HFFc6 (cell line): ENCODE data around the gene SNW1. TPM values are rescaled to one million over a fixed set of nuclear protein-coding genes. Genes with fewer than 3 reads are reported as not detected.
"Not testable (repeated sequence)": the region's sequence is repeated elsewhere in the genome, so short reads cannot be mapped to it uniquely, and the experiment has no call there.

Experiments used
- DNase-seq: peaks from one replicate; pipeline ENCODE4 v3.0.0-alpha.2; 2018
- H3K27ac Mint-ChIP-seq: 2 replicates; pipeline ENCODE4 v1.8.0; 2020; ENCODE audit warnings: mild to moderate bottlenecking, mixed read lengths
- H3K27me3 Mint-ChIP-seq: 2 replicates; pipeline ENCODE4 v1.8.0; 2021; ENCODE audit warnings: mild to moderate bottlenecking, moderate library complexity, mixed read lengths; ENCODE audit not compliant: insufficient read depth
- H3K36me3 Mint-ChIP-seq: 2 replicates; pipeline ENCODE4 v1.8.0; 2021; ENCODE audit warnings: low read depth, mixed read lengths
- H3K4me1 Mint-ChIP-seq: 2 replicates; pipeline ENCODE4 v1.8.0; 2020; ENCODE audit warnings: low read depth, mixed read lengths
- H3K4me3 Mint-ChIP-seq: 2 replicates; pipeline ENCODE4 v1.8.0; 2020; ENCODE audit warnings: mild to moderate bottlenecking, moderate library complexity, mixed read lengths
- H3K9me3 Mint-ChIP-seq: 2 replicates; pipeline ENCODE4 v1.8.0; 2020; ENCODE audit warnings: mild to moderate bottlenecking, mixed read lengths
- CTCF ChIP-seq: fragments of 200-600 bp; sonication (generic); IDR thresholded peaks from 2 replicates; pipeline ENCODE4 v1.5.0; 2021; ENCODE audit warnings: antibody characterized with exemption, mild to moderate bottlenecking
- total RNA-seq, 6 experiments: library from RNA; stranded (reverse); fragmentation: NEBNext Ultra II Directional; extraction: Animal tissue kit (Norgen Biotek cat#: 25700); gene quantifications; 2 replicates in 1 of 6; 3 replicates in 5 of 6; pipeline ENCODE4 v1.2.3, GENCODE V29; 2021

The SNW1 gene
- total RNA-seq, 6 experiments from 2014 or later, result 63.5 to 86.4 (median 75.9) TPM

GRCh38 chr14:77790566-77791224 lies 29.7 kb upstream of the SNW1 start:
- H3K4me1 Mint-ChIP-seq, result peaks cover 6% of the 10 kb centered on the region
- H3K27me3 Mint-ChIP-seq, result peaks cover 32% of the 10 kb centered on the region
- no peaks in the 10 kb centered on the region for H3K9me3 Mint-ChIP-seq
- H3K4me3 Mint-ChIP-seq, result no peak overlapping the region
- H3K27ac Mint-ChIP-seq, result no peak overlapping the region
- no peak for TF ChIP-seq CTCF
- no peaks in the 10 kb centered on the region for H3K36me3 Mint-ChIP-seq
- no peak for DNase-seq

- Mint-ChIP-seq H3K4me1 (peaks cover 5% of the 10 kb centered on the region; the same call in 1 of the 2 replicates), H3K4me3 (no peak overlapping the region), H3K9me3 (no peaks in the 10 kb centered on the region), H3K27me3 (peaks cover 21% of the 10 kb centered on the region), H3K36me3 (no peaks in the 10 kb centered on the region), H3K27ac (no peak overlapping the region)
- no peak for TF ChIP-seq CTCF
- no peak for DNase-seq
Measured at GRCh38 chr14:77786148-77786547, 25.2 kb upstream of the SNW1 start.

- peaks cover 6% of the 10 kb centered on the region; the same call in 1 of the 2 replicates for H3K27me3 Mint-ChIP-seq
- no peaks in the 10 kb centered on the region for H3K9me3 Mint-ChIP-seq
- no peak for TF ChIP-seq CTCF
- no peaks in the 10 kb centered on the region for H3K36me3 Mint-ChIP-seq
- no peak overlapping the region for H3K27ac Mint-ChIP-seq
- H3K4me1 Mint-ChIP-seq, result peaks cover 5% of the 10 kb centered on the region; the same call in 1 of the 2 replicates
- no peak for DNase-seq
- H3K4me3 Mint-ChIP-seq, result no peak overlapping the region
Measured at GRCh38 chr14:77782202-77782601, 21.2 kb upstream of the SNW1 start.

- not testable (repeated sequence) for H3K27me3 Mint-ChIP-seq, DNase-seq, H3K4me1 Mint-ChIP-seq, H3K36me3 Mint-ChIP-seq, H3K4me3 Mint-ChIP-seq, H3K27ac Mint-ChIP-seq, H3K9me3 Mint-ChIP-seq
Measured at GRCh38 chr14:77773966-77774365, 13.0 kb upstream of the SNW1 start.

GRCh38 chr14:77768442-77769069 lies 7.6 kb upstream of the SNW1 start:
- H3K27me3 Mint-ChIP-seq, H3K4me1 Mint-ChIP-seq, H3K36me3 Mint-ChIP-seq, H3K27ac Mint-ChIP-seq, H3K9me3 Mint-ChIP-seq, DNase-seq, H3K4me3 Mint-ChIP-seq: not testable (repeated sequence)

GRCh38 chr14:77763978-77764377 lies 3.0 kb upstream of the SNW1 start:
- Mint-ChIP-seq H3K36me3 (peaks cover 4% of the 10 kb centered on the region; the same call in 1 of the 2 replicates), H3K27ac (no peak overlapping the region), H3K4me1 (peaks cover 24% of the 10 kb centered on the region), H3K9me3 (no peaks in the 10 kb centered on the region), H3K27me3 (no peaks in the 10 kb centered on the region; the same call in 1 of the 2 replicates), H3K4me3 (no peak overlapping the region)
- no peak for TF ChIP-seq CTCF
- no peak for DNase-seq
